Pancreas (tissue), 10 donors: ENCODE data around the gene MYBPC2. TPM values are rescaled to one million over a fixed set of nuclear protein-coding genes. Genes with fewer than 3 reads are reported as not detected.
A peak's percentile ranks its signal among the peaks of the same experiment; 100 is the strongest.

ENCODE experiments used
- ATAC-seq, 4 donors: fragments of 200-7000 bp; cut with Tn5 transposase; one replicate each; pipeline versions ENCODE4 v1.8.0 to v1.9.1; 2020; ENCODE audit warnings: mild to moderate bottlenecking in 4 of 4, moderate library complexity in 4 of 4
- DNase-seq, 6 donors: peaks; one replicate each; pipeline ENCODE4 v3.0.0-alpha.2; 2020
- FAIRE-seq: peaks from 2 replicates; lab custom pipeline; 2012; peaks lifted over from hg19 to GRCh38; lab: Jason Lieb, UNC
- H3K27ac ChIP-seq, 4 donors: fragments of 200-600 bp; sonication (generic); 1 replicate in 3 of 4; 2 replicates in 1 of 4; pipeline versions ENCODE4 v1.5.0 to v1.8.0; 2020
- H3K27me3 ChIP-seq, 4 donors: fragments of 200-600 bp; one replicate each; pipeline ENCODE4 v1.8.0; 2021
- H3K36me3 ChIP-seq, 3 donors: fragments of 200-600 bp; sonication (generic) in 1 of 3; one replicate each; pipeline versions ENCODE4 v1.5.0 to v1.8.0; 2020 to 2021
- H3K4me1 ChIP-seq, 3 donors: fragments of 200-600 bp; one replicate each; pipeline ENCODE4 v1.8.0; 2021
- H3K4me3 ChIP-seq, 4 donors: fragments of 200-600 bp; sonication (generic) in 2 of 4; one replicate each; pipeline versions ENCODE4 v1.5.0 to v1.8.0; 2020 to 2021
- H3K9me3 ChIP-seq, 4 donors: fragments of 200-600 bp; one replicate each; pipeline ENCODE4 v1.8.0; 2021
- WGBS, 2 donors: extraction: QIAGEN DNeasy Blood & Tissue Kit; methylation state at CpG; one replicate each; pipeline ENCODE4 v1.1.7; 2013; 5-methylcytosine and 5-hydroxymethylcytosine counted together
- intact Hi-C, 3 donors: fragments of 100-400 bp; cut with DNase I; formaldehyde crosslinking; loops; one replicate each; pipeline versions ENCODE4 v1.11.1 to v1.14.2; 2022
- polyA plus RNA-seq, 2 donors: library from polyadenylated mRNA; stranded (reverse); fragments of 200-250 nt; gene quantifications; one replicate each; pipeline ENCODE4 v1.2.3, GENCODE V29; 2013
- total RNA-seq, 6 donors: library from RNA; stranded (reverse); fragmentation: NEBNext Ultra II Directional in 4 of 6; extraction: Animal tissue kit (Norgen Biotek cat#: 25700) in 4 of 6; gene quantifications; one replicate each; pipeline versions ENCODE4 v1.2.1 to v1.2.4, GENCODE V29; 2021 to 2023
- TF ChIP-seq, protein P1 (sequence below), 4 donors: fragments of 200-600 bp; sonication (generic) in 3 of 4; IDR thresholded peaks; one replicate each; pipeline versions ENCODE4 v1.5.0 to v1.8.0; 2021; ENCODE audit warnings: antibody characterized with exemption in 4 of 4
- donor health status: healthy with polysubstance abuse.
- donor health status: DM: no; HTN: no; CAD: no; lungs with moderate emphysema.
- donor health status: DM: no; HTN: no; CAD: no.
- donor health status: control.
- donor health status: control.
- donor health status: Bipolar disorder and iron deficiency.
- donor health status: DM: yes; HTN: yes; CAD: no.
- donor health status: DM: no; HTN: no; CAD: no.
- donor health status: DM: no; HTN: no; CAD: no.
- donor health status: DM: yes; HTN: yes; CAD: no.

The MYBPC2 gene
- total and polyA plus RNA-seq, 8 donors: 0.02 to 1.7 (median 1.5) TPM; not detected in 5

DNA sequence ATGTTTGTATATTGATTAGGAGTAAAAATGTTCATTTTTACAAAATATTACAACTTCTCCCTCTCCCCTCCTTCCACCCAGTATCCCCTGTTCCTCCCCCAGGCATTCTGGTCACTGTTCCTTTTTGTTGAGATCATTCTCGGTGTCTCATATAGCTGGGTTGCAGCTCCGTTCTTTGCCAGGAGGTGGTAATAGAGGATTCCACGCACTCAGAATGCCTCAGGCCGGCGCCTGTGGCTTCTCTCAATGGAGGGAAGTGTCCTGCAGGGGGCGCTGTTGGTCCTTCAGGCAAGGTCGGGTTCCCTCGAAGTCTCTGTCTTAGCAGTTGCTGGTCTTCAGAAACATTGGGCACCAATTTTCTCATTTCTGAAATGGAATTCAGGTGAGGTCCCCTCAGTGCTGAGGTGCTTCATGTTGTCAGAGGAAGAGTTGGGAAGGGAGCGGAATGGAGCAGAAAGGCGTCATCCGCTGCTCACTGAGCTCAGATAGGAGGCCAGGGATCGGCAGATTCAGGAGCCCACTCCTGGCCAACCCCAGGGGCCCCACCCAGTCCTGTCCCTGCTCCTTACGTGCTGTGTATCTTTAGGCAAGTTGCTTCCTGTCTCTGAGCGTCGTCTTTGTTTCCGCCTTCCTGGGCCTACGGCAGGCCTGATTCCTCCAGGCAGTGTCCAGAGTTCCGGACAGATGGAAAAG lies 54.3 kb downstream of the MYBPC2 start:
- H3K9me3 ChIP-seq: no peaks in the 10 kb centered on the region
- FAIRE-seq (no peak), ATAC-seq (no peak), DNase-seq (peak in 1 of 6 donors; percentile 62)
- 76 to 84% methylated on average over 18 of the region's 18 CpGs for WGBS, 2 donors
- no peaks in the 10 kb centered on the region for H3K4me1 ChIP-seq
- intact Hi-C loops: no loop called here
- H3K27ac ChIP-seq: no peak overlapping the region
- no peak overlapping the region for H3K4me3 ChIP-seq
- no peaks in the 10 kb centered on the region for H3K27me3 ChIP-seq
- TF ChIP-seq, protein P1, sequence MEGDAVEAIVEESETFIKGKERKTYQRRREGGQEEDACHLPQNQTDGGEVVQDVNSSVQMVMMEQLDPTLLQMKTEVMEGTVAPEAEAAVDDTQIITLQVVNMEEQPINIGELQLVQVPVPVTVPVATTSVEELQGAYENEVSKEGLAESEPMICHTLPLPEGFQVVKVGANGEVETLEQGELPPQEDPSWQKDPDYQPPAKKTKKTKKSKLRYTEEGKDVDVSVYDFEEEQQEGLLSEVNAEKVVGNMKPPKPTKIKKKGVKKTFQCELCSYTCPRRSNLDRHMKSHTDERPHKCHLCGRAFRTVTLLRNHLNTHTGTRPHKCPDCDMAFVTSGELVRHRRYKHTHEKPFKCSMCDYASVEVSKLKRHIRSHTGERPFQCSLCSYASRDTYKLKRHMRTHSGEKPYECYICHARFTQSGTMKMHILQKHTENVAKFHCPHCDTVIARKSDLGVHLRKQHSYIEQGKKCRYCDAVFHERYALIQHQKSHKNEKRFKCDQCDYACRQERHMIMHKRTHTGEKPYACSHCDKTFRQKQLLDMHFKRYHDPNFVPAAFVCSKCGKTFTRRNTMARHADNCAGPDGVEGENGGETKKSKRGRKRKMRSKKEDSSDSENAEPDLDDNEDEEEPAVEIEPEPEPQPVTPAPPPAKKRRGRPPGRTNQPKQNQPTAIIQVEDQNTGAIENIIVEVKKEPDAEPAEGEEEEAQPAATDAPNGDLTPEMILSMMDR (IDR thresholded peaks at IDR 0.05): peak in 2 of 4 donors; percentile 22 to 42
- H3K36me3 ChIP-seq: peaks cover 0 to 8% (median 7%) of the 10 kb centered on the region in 3 donors

DNA sequence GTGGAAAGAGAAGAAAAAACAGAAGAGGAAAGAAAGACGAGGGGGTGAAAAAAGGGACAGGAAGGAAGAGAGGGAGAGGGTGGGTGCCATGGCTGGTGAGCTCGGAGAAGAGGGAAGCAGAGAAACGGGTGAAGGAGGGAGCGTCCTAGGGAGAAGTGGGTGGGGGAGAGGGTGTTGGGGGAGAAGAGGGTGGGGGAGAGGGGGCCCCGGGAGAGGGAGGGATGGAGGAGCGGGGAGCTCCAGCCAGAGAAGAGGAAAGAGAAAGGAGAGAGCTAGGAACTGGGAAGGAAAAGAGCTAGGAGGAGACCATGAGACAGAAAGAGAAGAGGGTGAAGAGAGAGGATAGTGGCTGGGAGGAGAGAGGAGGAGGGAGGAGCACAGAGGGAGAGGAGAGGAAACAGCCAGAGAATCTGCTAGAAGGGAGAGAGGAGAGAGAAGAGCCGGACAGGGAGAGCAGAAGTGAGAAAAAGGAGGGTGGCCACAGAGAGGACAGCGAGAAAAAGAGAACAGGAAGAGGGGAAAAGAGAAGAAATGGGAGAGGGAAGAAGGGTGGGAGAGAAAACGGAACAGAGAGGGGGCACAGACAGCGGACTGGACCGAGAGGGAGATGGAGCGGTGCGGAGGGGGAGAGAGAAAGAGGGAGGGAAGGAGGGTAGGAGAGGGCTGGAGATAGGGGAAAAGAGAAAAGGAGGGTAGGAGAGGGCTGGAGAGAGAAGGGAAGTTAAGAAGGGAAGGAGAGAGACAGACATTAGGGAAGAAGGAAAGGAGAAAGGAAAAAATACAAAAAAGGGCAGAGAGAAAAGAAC lies 55.9 kb downstream of the MYBPC2 start:
- H3K9me3 ChIP-seq: no peaks in the 10 kb centered on the region
- H3K36me3 ChIP-seq: no peaks in the 10 kb centered on the region
- H3K27me3 ChIP-seq: no peaks in the 10 kb centered on the region
- H3K4me1 ChIP-seq: no peaks in the 10 kb centered on the region
- intact Hi-C loops: no loop called here
- FAIRE-seq (no peak), DNase-seq (no peak), ATAC-seq (peak in 2 of 4 donors; percentile 18 to 40)
- TF ChIP-seq, protein P1 (IDR thresholded peaks at IDR 0.05): no peak
- H3K27ac ChIP-seq: no peak overlapping the region
- WGBS, 2 donors: 59 to 63% methylated on average over 13 of the region's 13 CpGs
- H3K4me3 ChIP-seq: no peak overlapping the region

DNA sequence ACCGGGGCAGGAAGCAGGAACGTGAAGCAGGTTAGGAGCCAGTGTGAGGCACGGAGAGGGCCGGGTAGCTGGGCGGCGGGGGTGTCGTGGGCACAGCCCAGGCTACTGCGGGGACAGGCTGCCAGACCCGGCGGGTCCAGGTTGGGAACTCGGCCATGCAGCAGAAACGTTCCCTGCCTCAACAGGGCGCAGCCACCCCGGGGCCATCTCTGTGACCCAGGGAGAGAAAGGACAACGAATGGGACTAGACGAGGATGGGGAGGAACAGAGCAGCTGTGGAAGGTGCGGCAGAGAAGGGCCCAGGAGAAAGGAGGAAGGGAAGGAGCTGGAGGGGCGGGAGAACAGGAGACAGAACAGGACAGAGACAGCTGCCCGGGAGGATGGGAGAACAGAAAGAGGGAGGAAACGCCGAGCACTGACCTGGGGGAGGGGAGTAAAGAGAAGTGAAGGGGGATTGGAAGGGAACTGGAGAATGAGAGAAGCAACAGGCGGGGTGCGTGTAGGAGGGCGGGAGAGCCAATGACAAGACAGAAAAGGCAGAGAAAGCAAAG lies 56.8 kb downstream of the MYBPC2 start:
- 70 to 71% methylated on average over 24 of the region's 24 CpGs for WGBS, 2 donors
- Histone ChIP-seq H3K4me3 (no peak overlapping the region), H3K27me3 (no peaks in the 10 kb centered on the region), H3K36me3 (no peaks in the 10 kb centered on the region), H3K27ac (no peak overlapping the region), H3K4me1 (no peaks in the 10 kb centered on the region), H3K9me3 (no peaks in the 10 kb centered on the region)
- FAIRE-seq (no peak), ATAC-seq (peak in 1 of 4 donors; percentile 28), DNase-seq (peak in 2 of 6 donors; percentile 45 to 50)
- intact Hi-C loops: no loop called here
- TF ChIP-seq, protein P1 (IDR thresholded peaks at IDR 0.05): no peak

DNA sequence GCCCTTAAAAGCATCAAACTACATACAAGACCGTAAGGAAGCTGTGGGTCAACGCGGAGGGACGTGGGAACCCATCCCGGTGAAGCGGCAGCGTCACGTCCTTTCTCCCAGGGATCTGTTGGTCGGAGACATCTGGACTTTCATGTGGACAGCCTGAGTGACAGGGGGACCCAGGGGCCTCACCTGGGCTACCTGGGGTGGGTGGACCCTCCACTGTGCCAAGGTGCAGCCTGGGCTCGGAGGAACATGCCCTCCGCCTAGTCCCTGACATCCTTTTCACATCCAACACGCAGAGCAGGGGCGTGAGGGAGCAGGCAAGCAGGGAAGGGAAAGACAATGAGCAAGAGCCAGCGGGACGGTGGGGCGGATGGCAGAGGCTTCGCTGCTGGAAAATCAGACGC lies 57.7 kb downstream of the MYBPC2 start:
- TF ChIP-seq, protein P1 (IDR thresholded peaks at IDR 0.05): no peak
- intact Hi-C loops: no loop called here
- no peak for FAIRE-seq
- ATAC-seq: no peak
- H3K27ac ChIP-seq: no peak overlapping the region
- no peak overlapping the region for H3K4me3 ChIP-seq
- 93 to 94% methylated on average over 18 of the region's 18 CpGs for WGBS, 2 donors
- no peaks in the 10 kb centered on the region for H3K9me3 ChIP-seq
- DNase-seq: peak in 2 of 6 donors; percentile 25 to 36
- H3K36me3 ChIP-seq: no peaks in the 10 kb centered on the region
- no peaks in the 10 kb centered on the region for H3K4me1 ChIP-seq
- no peaks in the 10 kb centered on the region for H3K27me3 ChIP-seq
